Esophagus squamous epithelium (tissue), 4 donors: ENCODE measurements around the gene EGF.

Experiments used
- CTCF ChIP-seq, 6 experiments: fragments of 450-650 bp in 4 of 6; fragments of 200-600 bp in 2 of 6; sonication (generic) in 2 of 6; IDR thresholded peaks; one replicate each; pipeline ENCODE4 v1.5.1; 2016 to 2019; ENCODE audit warnings: antibody characterized with exemption in 6 of 6, mild to moderate bottlenecking in 4 of 6, moderate library complexity in 4 of 6
- POLR2A ChIP-seq, 4 donors: fragments of 450-650 bp; IDR thresholded peaks; one replicate each; pipeline ENCODE4 v1.6.1; 2017; ENCODE audit warnings: antibody characterized with exemption in 4 of 4, mild to moderate bottlenecking in 4 of 4, moderate library complexity in 3 of 4

- TF ChIP-seq CTCF (IDR thresholded peaks at IDR 0.05) (no peak), POLR2A (IDR thresholded peaks at IDR 0.05) (no peak)
These were observed 109.8 kb downstream of the EGF start for GRCh38 chr4:110022457-110022856.
